H9 (cell line): ENCODE data around the gene DGLUCY. TPM values are rescaled to one million over a fixed set of nuclear protein-coding genes. Genes with fewer than 3 reads are reported as not detected.

ENCODE experiments used
- DNase-seq: peaks from one replicate; pipeline ENCODE4 v3.0.0-alpha.2; 2017
- H2AFZ ChIP-seq: one replicate; pipeline ENCODE4 v1.6.1; 2013; ENCODE audit warnings: mild to moderate bottlenecking, low read length, control low read depth, moderate library complexity
- H2AK5ac ChIP-seq: 2 replicates; pipeline ENCODE4 v1.6.1; 2013; ENCODE audit warnings: low read length, control low read depth, mixed read lengths; ENCODE audit not compliant: insufficient read length
- H2BK120ac ChIP-seq: one replicate; pipeline ENCODE4 v1.6.1; 2013; ENCODE audit warnings: low read depth, mild to moderate bottlenecking, low read length, control low read depth, inconsistent platforms; ENCODE audit not compliant: poor library complexity, severe bottlenecking
- H2BK12ac ChIP-seq: 2 replicates; pipeline ENCODE4 v1.6.1; 2013; ENCODE audit warnings: low read length, control low read depth, mixed read lengths, low read depth; ENCODE audit not compliant: insufficient read length
- H2BK15ac ChIP-seq: 2 replicates; pipeline ENCODE4 v1.6.1; 2013; ENCODE audit warnings: low read depth, low read length, control low read depth
- H2BK20ac ChIP-seq: one replicate; pipeline ENCODE4 v1.6.1; 2013; ENCODE audit warnings: low read depth, mild to moderate bottlenecking, low read length, control low read depth, inconsistent platforms; ENCODE audit not compliant: poor library complexity, severe bottlenecking
- H2BK5ac ChIP-seq: 2 replicates; pipeline ENCODE4 v1.6.1; 2013; ENCODE audit warnings: low read length, control low read depth, mixed read lengths; ENCODE audit not compliant: insufficient read length
- H3K14ac ChIP-seq: 2 replicates; pipeline ENCODE4 v1.6.1; 2013; ENCODE audit warnings: low read length, control low read depth; ENCODE audit not compliant: insufficient read depth
- H3K18ac ChIP-seq: 2 replicates; pipeline ENCODE4 v1.6.1; 2013; ENCODE audit warnings: low read depth, mild to moderate bottlenecking, mixed read lengths, low read length, control low read depth; ENCODE audit not compliant: insufficient read length
- H3K23ac ChIP-seq: 2 replicates; pipeline ENCODE4 v1.6.1; 2013; ENCODE audit warnings: low read length, control low read depth, mixed read lengths, low read depth; ENCODE audit not compliant: insufficient read length
- H3K23me2 ChIP-seq: 2 replicates; pipeline ENCODE4 v1.6.1; 2013; ENCODE audit warnings: low read depth, mild to moderate bottlenecking, mixed read lengths, low read length, control low read depth; ENCODE audit not compliant: insufficient read length, poor library complexity, severe bottlenecking
- H3K27ac ChIP-seq: 2 replicates; pipeline ENCODE4 v1.5.1; 2013; ENCODE audit warnings: low read length, control low read depth, mixed read lengths, low read depth; ENCODE audit not compliant: insufficient read length
- H3K27me3 ChIP-seq: 2 replicates; pipeline ENCODE4 v1.6.1; 2013; ENCODE audit warnings: low read length, control low read depth, inconsistent platforms; ENCODE audit not compliant: insufficient read depth
- H3K4ac ChIP-seq: 2 replicates; pipeline ENCODE4 v1.6.1; 2013; ENCODE audit warnings: low read depth, mild to moderate bottlenecking, control low read depth, inconsistent platforms, low read length, moderate library complexity
- H3K4me1 ChIP-seq: 2 replicates; pipeline ENCODE4 v1.6.1; 2013; ENCODE audit warnings: low read length, control low read depth, inconsistent platforms; ENCODE audit not compliant: insufficient read depth
- H3K4me2 ChIP-seq: 2 replicates; pipeline ENCODE4 v1.6.1; 2013; ENCODE audit warnings: low read length, control low read depth, mixed read lengths; ENCODE audit not compliant: insufficient read length, insufficient read depth
- H3K56ac ChIP-seq: 2 replicates; pipeline ENCODE4 v1.6.1; 2013; ENCODE audit warnings: low read depth, mild to moderate bottlenecking, mixed read lengths, low read length, control low read depth; ENCODE audit not compliant: insufficient read length
- H3K79me1 ChIP-seq: 2 replicates; pipeline ENCODE4 v1.6.1; 2013; ENCODE audit warnings: low read depth, mild to moderate bottlenecking, moderate library complexity, low read length, control low read depth, inconsistent platforms; ENCODE audit not compliant: insufficient read depth, poor library complexity, severe bottlenecking
- H3K79me2 ChIP-seq: 2 replicates; pipeline ENCODE4 v1.6.1; 2013; ENCODE audit warnings: low read length, control low read depth, inconsistent platforms; ENCODE audit not compliant: insufficient read depth
- H3K9ac ChIP-seq: 2 replicates; pipeline ENCODE4 v1.6.1; 2013; ENCODE audit warnings: low read length, control low read depth, mixed read lengths; ENCODE audit not compliant: insufficient read length; ENCODE audit errors: extremely low read depth
- H3K9me3 ChIP-seq: one replicate; pipeline ENCODE4 v1.6.1; 2013; ENCODE audit warnings: low read depth, low read length, inconsistent platforms; ENCODE audit not compliant: control insufficient read depth
- H3T11ph ChIP-seq: one replicate; pipeline ENCODE4 v1.6.1; 2013; ENCODE audit warnings: mild to moderate bottlenecking, low read length, control low read depth, inconsistent platforms
- H4K20me1 ChIP-seq: one replicate; pipeline ENCODE4 v1.6.1; 2013; ENCODE audit not compliant: control insufficient read depth, insufficient read length, insufficient read depth
- H4K5ac ChIP-seq: 2 replicates; pipeline ENCODE4 v1.6.1; 2013; ENCODE audit warnings: low read depth, mild to moderate bottlenecking, mixed read lengths, low read length, control low read depth; ENCODE audit not compliant: insufficient read length
- H4K8ac ChIP-seq: replicated peaks from 2 replicates; pipeline ENCODE4 v1.6.1; 2013; ENCODE audit warnings: low read length, control low read depth, mixed read lengths, low read depth; ENCODE audit not compliant: insufficient read length
- H4K91ac ChIP-seq: 2 replicates; pipeline ENCODE4 v1.6.1; 2013; ENCODE audit warnings: low read depth, mild to moderate bottlenecking, moderate library complexity, mixed read lengths, low read length, control low read depth; ENCODE audit not compliant: insufficient read length
- H3K27ac Mint-ChIP-seq, 3 experiments: 2 replicates in 2 of 3; 3 replicates in 1 of 3; pipeline ENCODE4 v1.8.0; 2020 to 2021; ENCODE audit warnings: mixed read lengths in 3 of 3, mild to moderate bottlenecking in 1 of 3, moderate library complexity in 1 of 3
- H3K27me3 Mint-ChIP-seq: 2 replicates; pipeline ENCODE4 v1.8.0; 2021; ENCODE audit warnings: low read depth, mild to moderate bottlenecking, moderate library complexity, mixed read lengths
- H3K36me3 Mint-ChIP-seq, 3 experiments: 2 replicates in 2 of 3; 3 replicates in 1 of 3; pipeline ENCODE4 v1.8.0; 2020 to 2021; ENCODE audit warnings: low read depth in 3 of 3, mixed read lengths in 3 of 3; ENCODE audit not compliant: insufficient read depth in 1 of 3
- H3K4me1 Mint-ChIP-seq, 2 experiments: 2 replicates each; pipeline ENCODE4 v1.8.0; 2020; ENCODE audit warnings: mixed read lengths in 2 of 2
- H3K4me3 Mint-ChIP-seq, 2 experiments: 2 replicates in 1 of 2; 3 replicates in 1 of 2; pipeline ENCODE4 v1.8.0; 2020 to 2021; ENCODE audit warnings: mild to moderate bottlenecking in 2 of 2, mixed read lengths in 2 of 2, moderate library complexity in 1 of 2
- H3K9me3 Mint-ChIP-seq, 2 experiments: 2 replicates in 1 of 2; 3 replicates in 1 of 2; pipeline ENCODE4 v1.8.0; 2020; ENCODE audit warnings: mild to moderate bottlenecking in 2 of 2, mixed read lengths in 2 of 2, moderate library complexity in 1 of 2
- CTCF ChIP-seq: fragments of 200-600 bp; sonication (generic); conservative IDR thresholded peaks from 3 replicates; pipeline ENCODE4 v1.8.0; 2021; ENCODE audit warnings: antibody characterized with exemption, mild to moderate bottlenecking
- whole genome bisulfite sequencing: extraction: QIAGEN DNeasy Blood & Tissue Kit; methylation state at CpG from one replicate; pipeline ENCODE4 v1.1.7; 2013; ENCODE audit warnings: missing lambda C conversion rate, low lambda C conversion rate, mixed read lengths; ENCODE audit not compliant: insufficient read length; ENCODE audit errors: extremely low coverage; 5-methylcytosine and 5-hydroxymethylcytosine counted together
- total RNA-seq: library from RNA; stranded (reverse); gene quantifications from 2 replicates; pipeline ENCODE4 v1.2.1, GENCODE V29; 2021

The DGLUCY gene
- total RNA-seq, 1 experiment from 2014 or later: 29.6 TPM

- no peaks in the 10 kb centered on the region for H3K27me3 ChIP-seq
- Mint-ChIP-seq H3K27me3 (no peaks in the 10 kb centered on the region), H3K4me1 (no peaks in the 10 kb centered on the region), H3K27ac (no peak overlapping the region; a peak in 1 of 7 replicates), H3K36me3 (peaks cover 0 to 24% (median 21%) of the 10 kb centered on the region in 3 experiments; a peak in 4 of 7 replicates), H3K4me3 (no peak overlapping the region), H3K9me3 (no peaks in the 10 kb centered on the region)
- WGBS: no CpG with 5 or more reads among the region's 5 CpGs
- H3K4me1 ChIP-seq: no peaks in the 10 kb centered on the region
- no peak overlapping the region for H2BK5ac ChIP-seq
- H3K9me3 ChIP-seq: no peaks in the 10 kb centered on the region
- H4K91ac ChIP-seq: no peak overlapping the region
- no peak overlapping the region for H2BK15ac ChIP-seq
- H3K23me2 ChIP-seq: no peaks in the 10 kb centered on the region
- no peak overlapping the region for H2AK5ac ChIP-seq
- no peak overlapping the region; the same call in 1 of the 2 replicates for H3K14ac ChIP-seq
- H2BK20ac ChIP-seq: no peak overlapping the region
- H4K5ac ChIP-seq: no peak overlapping the region
- no peak overlapping the region for H3K4ac ChIP-seq
- TF ChIP-seq CTCF: no peak
- no peak overlapping the region for H3T11ph ChIP-seq
- H2BK12ac ChIP-seq: no peak overlapping the region
- H3K4me2 ChIP-seq: no peak overlapping the region
- no peaks in the 10 kb centered on the region for H3K79me2 ChIP-seq
- no peak overlapping the region for H3K18ac ChIP-seq
- H2AFZ ChIP-seq: no peak overlapping the region
- H2BK120ac ChIP-seq: no peak overlapping the region
- no peak for DNase-seq
- H3K23ac ChIP-seq: no peak overlapping the region
- H4K8ac ChIP-seq: no peak overlapping the region
- H3K79me1 ChIP-seq: no peaks in the 10 kb centered on the region
- H4K20me1 ChIP-seq: no peaks in the 10 kb centered on the region
- no peak overlapping the region for H3K56ac ChIP-seq
- no peak overlapping the region for H3K27ac ChIP-seq
- no peak overlapping the region for H3K9ac ChIP-seq
These were observed 53.5 kb downstream of the DGLUCY start for GRCh38 chr14:91167380-91167770.
